Epithelial cell of proximal tubule (primary cell): ENCODE measurements around the gene FKBP2. TPM values are rescaled to one million over a fixed set of nuclear protein-coding genes. Genes with fewer than 3 reads are reported as not detected.

Source experiments
- DNase-seq: peaks from one replicate; pipeline ENCODE4 v3.0.0-alpha.2; 2011; ENCODE audit warnings: low read depth
- H3K4me3 ChIP-seq: 2 replicates; pipeline ENCODE4 v1.5.1; 2011; ENCODE audit warnings: low read depth, mild to moderate bottlenecking, low read length
- total RNA-seq: library from RNA; depleted of rRNA; stranded (reverse); fragments of >200 nt; gene quantifications from 2 replicates; pipeline ENCODE4 v1.2.3, GENCODE V29; 2015
- TF ChIP-seq, protein P1 (sequence below): conservative IDR thresholded peaks from 2 replicates; pipeline ENCODE4 v1.5.1; 2012; ENCODE audit warnings: low read depth, mild to moderate bottlenecking, low read length

The FKBP2 gene
- total RNA-seq, 1 donor from 2014 or later = 184 TPM

DNA sequence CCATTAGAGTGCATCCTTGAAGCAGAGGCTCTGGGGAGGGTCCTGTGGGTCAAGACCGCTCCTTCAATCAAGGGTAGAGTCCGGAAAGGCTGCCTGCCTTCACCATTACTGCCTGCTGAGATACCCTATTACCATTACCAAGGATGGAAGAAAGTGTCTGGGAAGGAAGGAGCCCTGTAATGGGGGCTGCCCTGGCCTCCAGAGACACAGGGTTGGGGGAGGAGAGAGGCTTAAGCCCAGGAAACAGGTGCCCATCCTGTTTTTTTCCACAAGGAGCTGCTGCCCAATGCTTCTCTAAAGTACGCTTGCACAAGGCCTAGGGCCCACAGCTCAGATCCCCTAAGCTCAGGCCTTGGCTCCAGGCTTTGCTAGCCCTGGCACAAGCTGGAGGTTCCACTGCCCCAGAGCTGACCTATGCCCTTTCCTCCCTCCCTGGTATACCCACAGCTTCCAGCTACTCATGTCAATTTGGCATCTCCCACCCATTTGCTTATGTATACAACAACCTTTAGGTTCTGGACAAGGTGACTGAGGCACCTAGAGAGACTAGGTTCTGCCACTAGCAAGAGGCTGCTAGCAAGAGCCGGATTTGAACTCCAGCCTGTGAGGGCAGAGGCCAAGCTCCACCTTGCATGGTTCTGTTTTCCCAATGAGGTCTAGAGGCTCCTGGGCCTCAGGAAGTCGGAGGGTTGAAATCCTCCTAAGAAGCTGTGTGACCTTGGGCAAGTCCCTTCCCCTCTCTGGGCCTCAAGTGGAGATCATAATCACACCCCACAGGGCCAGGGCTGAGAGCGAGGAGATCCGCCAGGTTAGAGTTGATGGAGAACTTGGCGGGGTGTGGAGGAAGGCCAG is 8.9 kb downstream of the FKBP2 start:
- no peak for DNase-seq
- TF ChIP-seq, protein P1, sequence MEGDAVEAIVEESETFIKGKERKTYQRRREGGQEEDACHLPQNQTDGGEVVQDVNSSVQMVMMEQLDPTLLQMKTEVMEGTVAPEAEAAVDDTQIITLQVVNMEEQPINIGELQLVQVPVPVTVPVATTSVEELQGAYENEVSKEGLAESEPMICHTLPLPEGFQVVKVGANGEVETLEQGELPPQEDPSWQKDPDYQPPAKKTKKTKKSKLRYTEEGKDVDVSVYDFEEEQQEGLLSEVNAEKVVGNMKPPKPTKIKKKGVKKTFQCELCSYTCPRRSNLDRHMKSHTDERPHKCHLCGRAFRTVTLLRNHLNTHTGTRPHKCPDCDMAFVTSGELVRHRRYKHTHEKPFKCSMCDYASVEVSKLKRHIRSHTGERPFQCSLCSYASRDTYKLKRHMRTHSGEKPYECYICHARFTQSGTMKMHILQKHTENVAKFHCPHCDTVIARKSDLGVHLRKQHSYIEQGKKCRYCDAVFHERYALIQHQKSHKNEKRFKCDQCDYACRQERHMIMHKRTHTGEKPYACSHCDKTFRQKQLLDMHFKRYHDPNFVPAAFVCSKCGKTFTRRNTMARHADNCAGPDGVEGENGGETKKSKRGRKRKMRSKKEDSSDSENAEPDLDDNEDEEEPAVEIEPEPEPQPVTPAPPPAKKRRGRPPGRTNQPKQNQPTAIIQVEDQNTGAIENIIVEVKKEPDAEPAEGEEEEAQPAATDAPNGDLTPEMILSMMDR = no peak
- no peak overlapping the region for H3K4me3 ChIP-seq

- DNase-seq = no peak
- TF ChIP-seq, protein P1 = no peak
- H3K4me3 ChIP-seq = peak overlapping the region; percentile 95
These were observed 9.6 kb downstream of the FKBP2 start for GRCh38 chr11:64250415-64251015.

- peak within 1 kb of the TSS; percentile 95 for H3K4me3 ChIP-seq
- TF ChIP-seq, protein P1 = peak; percentile 61
- no peak for DNase-seq
These were observed 10.3 kb downstream of the FKBP2 start, which contains the start of gene PLCB3 for GRCh38 chr11:64251016-64251752. TSS of gene PLCB3 (plus strand) at chr11:64251530. CDS start at chr11:64251650, 120 bp downstream.

GRCh38 chr11:64251753-64252002 is 10.8 kb downstream of the FKBP2 start:
- TF ChIP-seq, protein P1 = no peak
- DNase-seq = no peak

DNA sequence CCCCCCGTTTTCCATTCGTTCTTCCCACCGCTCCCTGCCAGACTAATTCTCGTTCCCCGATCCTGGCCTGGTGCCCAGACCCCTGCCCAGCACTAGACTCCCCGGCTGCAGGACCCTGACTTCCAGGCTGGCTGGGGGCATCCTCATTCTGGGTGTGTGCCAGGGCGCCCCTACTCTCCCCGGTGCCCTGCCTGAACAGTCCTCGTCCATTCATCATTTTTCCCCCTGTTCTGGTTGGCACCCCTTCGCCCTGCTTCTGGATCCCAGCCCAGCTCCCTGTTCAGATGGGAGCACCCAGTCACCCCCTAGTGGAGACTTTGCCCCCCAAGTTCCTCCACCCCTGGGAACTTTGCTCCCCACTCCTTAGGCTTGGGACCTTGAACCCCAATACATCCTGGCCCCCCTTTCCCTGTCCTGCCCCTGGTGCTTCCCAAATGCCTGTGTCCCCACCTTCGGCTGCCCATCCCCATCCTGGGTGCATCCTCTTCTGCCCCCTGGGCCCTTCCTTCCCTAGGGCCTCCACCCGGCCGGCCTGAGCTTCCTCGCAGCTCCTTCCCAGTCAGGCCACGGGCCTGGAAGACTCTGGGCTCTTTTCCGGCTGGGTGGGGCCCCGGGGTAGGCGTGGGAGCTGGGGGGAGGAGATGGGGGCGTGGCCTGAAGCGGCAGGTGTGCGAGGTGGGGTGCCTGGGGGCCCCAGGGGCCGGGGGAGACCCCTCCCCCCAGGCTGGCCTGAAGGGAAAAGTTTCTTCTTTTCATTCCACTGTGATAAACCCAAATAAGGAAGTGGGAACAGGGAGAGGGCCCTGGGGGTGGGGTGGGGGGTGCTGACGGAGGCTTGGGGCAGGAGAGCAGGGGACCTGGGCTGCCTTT is 11.3 kb downstream of the FKBP2 start:
- no peak for DNase-seq
- peak overlapping the region; percentile 95 for H3K4me3 ChIP-seq
- TF ChIP-seq, protein P1 = peak; percentile 54

More at GRCh38 chr11:64251753-64252002, 10.8 kb downstream of the FKBP2 start:
- H3K4me3 ChIP-seq = peak overlapping the region; percentile 95

- no peak for DNase-seq
- no peak overlapping the region for H3K4me3 ChIP-seq
- TF ChIP-seq, protein P1 = no peak
These were observed 12.1 kb downstream of the FKBP2 start for GRCh38 chr11:64253043-64253442.
